ENCODE measurements around the gene PXDN.

GRCh38 chr2:1755436-1756191, 11.3 kb upstream of the PXDN start:
- TF ChIP-seq POLR2A (IDR thresholded peaks at IDR 0.05; ENCODE audit: low read depth, low read length): no peak
- no peak for TF ChIP-seq TAF1 (IDR thresholded peaks at IDR 0.05; ENCODE audit: borderline replicate concordance, low read depth, low read length)

All from GM12892 (cell line).